AG09309 (cell line): Measurements from ENCODE around the gene C6orf62.
"Not testable (repeated sequence)": the region's sequence is repeated elsewhere in the genome, so short reads cannot be mapped to it uniquely, and the experiment has no call there.

Source experiments
- DNase-seq: peaks from one replicate; pipeline ENCODE4 v3.0.0-alpha.2; 2010; ENCODE audit warnings: low read depth
- H3K4me3 ChIP-seq: 2 replicates; pipeline ENCODE4 v1.5.1; 2011; ENCODE audit warnings: mild to moderate bottlenecking, low read depth, low read length, moderate library complexity; ENCODE audit not compliant: control insufficient read depth
- TF ChIP-seq, protein P1 (sequence below): IDR thresholded peaks from 2 replicates; pipeline ENCODE4 v1.5.1; 2011; ENCODE audit warnings: mild to moderate bottlenecking, low read depth, low read length, inconsistent platforms; ENCODE audit not compliant: insufficient read depth, control insufficient read depth; ENCODE audit errors: missing control alignments

The C6orf62 gene

DNA sequence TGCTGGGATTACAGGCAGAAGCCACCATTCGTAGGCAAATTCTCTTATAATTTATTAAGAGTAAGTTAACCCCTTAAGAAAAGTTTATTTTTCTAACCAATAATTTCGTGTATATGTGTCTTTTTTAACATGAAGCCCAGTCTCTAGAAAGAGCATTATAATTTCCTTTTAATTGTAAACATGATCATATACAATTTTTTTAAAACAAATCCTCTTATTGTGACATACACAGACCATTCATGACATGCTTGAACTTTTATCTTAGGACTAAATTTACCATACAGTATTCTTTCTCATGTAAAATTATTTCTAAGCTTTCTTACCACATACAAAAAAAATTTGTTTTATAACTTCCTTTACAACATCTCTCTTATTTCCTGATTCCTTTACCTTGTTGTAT lies 45.3 kb downstream of the C6orf62 start:
- DNase-seq, result no peak
- H3K4me3 ChIP-seq, result no peak overlapping the region
- TF ChIP-seq, protein P1, sequence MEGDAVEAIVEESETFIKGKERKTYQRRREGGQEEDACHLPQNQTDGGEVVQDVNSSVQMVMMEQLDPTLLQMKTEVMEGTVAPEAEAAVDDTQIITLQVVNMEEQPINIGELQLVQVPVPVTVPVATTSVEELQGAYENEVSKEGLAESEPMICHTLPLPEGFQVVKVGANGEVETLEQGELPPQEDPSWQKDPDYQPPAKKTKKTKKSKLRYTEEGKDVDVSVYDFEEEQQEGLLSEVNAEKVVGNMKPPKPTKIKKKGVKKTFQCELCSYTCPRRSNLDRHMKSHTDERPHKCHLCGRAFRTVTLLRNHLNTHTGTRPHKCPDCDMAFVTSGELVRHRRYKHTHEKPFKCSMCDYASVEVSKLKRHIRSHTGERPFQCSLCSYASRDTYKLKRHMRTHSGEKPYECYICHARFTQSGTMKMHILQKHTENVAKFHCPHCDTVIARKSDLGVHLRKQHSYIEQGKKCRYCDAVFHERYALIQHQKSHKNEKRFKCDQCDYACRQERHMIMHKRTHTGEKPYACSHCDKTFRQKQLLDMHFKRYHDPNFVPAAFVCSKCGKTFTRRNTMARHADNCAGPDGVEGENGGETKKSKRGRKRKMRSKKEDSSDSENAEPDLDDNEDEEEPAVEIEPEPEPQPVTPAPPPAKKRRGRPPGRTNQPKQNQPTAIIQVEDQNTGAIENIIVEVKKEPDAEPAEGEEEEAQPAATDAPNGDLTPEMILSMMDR, result no peak

DNA sequence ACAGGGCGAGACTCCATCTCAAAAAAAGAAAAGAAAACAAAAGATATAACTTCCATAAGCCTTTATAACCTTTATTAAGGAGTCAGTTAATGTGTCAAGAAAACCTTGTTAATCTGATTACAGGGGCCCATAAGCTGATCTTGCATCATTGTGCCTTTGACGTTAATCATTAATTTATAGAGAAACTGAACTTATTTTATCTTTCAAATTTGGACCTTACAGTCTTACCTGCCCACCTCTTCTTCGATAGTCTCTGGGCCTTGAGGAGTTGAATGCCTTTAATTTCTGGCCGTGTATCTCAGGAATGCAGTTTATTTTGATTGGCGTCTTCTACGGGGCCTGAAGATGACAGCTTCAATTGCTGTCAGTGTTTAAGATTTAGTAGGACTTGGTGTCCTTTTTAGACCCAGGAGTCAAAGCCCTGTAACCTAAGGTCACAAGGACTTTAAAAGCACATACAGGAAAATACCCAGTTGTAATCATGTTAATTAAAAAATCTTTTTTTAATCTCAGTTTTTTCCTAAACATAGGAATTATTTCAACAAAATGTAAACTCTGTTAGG lies 46.3 kb downstream of the C6orf62 start:
- DNase-seq, result no peak
- H3K4me3 ChIP-seq, result no peak overlapping the region
- TF ChIP-seq, protein P1, result no peak

DNA sequence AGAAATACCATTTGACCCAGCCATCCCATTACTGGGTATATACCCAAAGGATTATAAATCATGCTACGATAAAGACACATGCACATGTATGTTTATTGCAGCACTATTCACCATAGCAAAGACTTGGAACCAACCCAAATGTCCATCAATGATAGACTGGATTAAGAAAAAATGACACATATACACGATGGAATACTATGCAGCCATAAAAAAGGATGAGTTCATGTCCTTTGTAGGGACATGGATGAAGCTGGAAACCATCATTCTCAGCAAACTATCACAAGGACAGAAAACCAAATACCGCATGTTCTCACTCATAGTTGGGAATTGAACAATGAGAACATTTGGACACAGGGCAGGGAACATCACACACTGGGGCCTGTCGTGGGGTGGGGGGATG lies 47.9 kb downstream of the C6orf62 start:
- DNase-seq, H3K4me3 ChIP-seq: not testable (repeated sequence)

DNA sequence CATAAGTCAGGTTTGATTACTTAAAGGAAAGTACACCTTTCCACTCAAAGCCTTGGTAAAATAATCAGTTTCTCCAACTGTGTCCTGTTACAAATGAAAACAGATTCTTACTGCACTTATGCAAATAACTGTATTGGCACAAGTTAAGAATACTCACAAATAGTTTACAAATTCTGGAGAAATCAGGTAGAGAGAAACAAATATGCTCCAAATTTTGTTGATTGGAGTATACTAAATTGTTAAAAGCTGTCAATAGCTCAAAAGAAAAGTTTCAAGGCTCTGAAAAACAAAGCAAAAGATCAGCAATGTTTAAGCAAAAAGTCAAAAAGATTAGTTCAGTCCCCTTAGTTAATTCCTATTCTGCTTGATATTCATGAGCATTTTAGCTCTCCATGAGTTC lies 48.5 kb downstream of the C6orf62 start:
- not testable (repeated sequence) for DNase-seq, H3K4me3 ChIP-seq

DNA sequence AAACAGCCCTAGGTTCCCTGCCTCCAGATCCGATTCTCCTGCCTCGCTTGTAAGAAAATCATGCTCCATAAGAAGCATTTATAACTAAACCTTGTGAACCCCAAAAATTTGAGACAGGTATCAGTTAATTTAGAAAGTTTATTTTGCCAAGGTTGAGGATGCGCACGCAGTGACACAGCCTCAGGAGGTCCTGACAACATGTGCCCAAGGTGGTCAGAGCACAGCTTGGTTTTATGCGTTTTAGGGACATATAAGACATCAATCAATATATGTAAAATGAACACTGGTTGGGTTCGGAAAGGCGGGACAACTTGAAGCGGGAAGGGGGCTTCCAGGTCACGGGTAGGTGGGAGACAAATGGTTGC lies 50.0 kb downstream of the C6orf62 start:
- no peak for DNase-seq
- TF ChIP-seq, protein P1, result no peak
- no peak overlapping the region for H3K4me3 ChIP-seq

DNA sequence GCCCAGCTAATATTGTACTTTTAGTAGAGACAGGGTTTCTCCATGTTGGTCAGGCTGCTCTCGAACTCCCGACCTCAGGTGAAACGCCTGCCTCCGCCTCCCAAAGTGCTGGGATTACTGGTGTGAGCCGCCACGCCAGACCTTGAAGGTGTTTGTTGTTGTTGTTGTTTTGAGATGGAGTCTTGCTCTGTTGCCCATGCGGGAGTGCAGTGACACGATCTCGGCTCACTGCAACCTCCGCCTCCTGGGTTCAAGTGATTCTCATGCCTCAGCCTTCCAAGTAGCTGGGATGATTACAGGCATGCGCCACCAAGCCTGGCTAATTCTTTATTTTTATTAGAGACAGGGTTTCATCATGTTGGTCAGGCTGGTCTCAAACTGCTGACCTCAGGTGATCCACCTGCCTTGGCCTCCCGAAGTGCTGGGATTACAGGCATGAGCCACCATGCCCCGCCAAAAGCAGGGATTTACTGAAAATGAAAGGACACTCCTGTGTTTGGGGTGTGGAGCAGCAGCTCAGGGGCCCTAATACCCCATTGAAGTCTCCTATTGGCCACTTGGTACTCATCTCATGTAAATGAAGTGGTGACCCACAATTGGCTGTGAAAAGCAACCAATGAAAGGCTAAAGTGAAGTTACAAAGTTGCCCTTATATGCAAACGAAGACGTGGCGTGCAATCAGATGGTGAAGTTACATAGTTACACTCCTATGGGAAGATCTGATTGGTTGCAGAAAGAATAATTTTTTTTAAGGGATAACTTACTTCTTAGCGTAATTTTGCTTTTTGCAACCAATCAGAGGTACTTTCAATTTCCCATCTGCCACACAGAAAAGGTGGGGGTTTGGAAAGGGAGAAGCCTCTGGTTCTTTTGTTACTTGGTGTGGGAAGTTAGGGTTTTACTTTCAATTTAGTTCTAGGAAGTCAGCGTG lies 50.6 kb downstream of the C6orf62 start:
- H3K4me3 ChIP-seq, DNase-seq: not testable (repeated sequence)

DNA sequence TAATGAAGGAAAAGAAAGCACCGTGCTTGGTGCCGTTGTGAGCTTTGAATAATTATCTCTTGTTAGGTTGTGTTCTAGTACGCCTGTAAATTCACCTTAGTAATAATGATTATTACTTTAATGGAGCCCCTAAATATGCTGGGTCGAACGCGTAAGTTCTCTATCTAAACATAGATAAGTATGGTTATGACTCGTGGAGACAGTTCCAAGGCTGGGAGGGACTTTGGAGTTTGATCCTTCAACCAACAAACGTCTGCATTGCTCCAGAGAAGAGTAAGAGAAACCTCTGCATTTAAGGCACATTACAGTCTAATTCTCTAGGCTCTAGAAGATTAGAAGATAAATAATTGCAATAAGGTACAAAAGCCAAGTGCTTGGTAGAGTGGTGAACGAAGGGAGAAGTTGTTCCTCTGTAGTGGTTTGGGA lies 51.6 kb downstream of the C6orf62 start:
- peak overlapping the region; percentile 93 for H3K4me3 ChIP-seq
- no peak for DNase-seq
- TF ChIP-seq, protein P1, result no peak

DNA sequence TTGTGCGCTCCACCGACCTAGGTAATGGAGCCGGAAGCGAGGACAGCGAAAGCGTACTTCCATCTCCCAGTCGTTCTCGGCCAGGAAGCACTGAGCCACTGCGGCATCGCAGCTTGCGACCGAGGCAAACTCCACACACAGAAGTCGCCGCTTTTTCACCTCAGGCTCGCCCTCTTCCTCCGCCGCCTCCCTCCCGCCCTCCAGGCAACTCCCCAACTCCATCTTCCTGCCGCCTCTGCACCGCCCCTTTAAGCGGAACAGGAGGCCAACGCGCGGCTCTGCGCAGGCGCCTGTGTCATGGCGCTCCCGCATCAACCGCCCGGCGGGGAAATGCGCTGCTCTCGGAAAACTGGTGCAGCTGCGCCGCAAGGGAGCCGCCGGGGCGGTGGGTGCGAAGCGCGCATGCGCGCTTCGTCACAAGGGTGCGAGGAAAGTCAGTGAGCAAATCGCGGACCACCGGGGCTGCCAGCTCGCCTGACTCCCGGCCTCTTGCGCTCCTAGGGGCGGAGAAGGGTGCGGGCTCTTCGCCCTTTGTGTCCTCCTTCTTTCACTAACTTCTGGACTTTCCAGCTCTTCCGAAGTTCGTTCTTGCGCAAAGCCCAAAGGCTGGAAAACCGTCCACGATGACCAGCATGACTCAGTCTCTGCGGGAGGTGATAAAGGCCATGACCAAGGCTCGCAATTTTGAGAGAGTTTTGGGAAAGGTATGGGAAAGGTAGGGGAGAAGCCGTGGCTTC lies 52.1 kb downstream of the C6orf62 start, which contains the start of the genes ACOT13 and TDP2:
Gene ACOT13, plus strand, starts transcription at position 437 of the 737 bp plus-strand sequence. Its CDS starts 187 bp downstream, at position 624.
Gene TDP2, minus strand, starts transcription at position 259 of the 737 bp plus-strand sequence. Its CDS starts 37 bp downstream, at position 222.
- H3K4me3 ChIP-seq, result peak within 1 kb of the TSS; percentile 93
- TF ChIP-seq, protein P1, result peak; percentile 58
- peak; percentile 78 for DNase-seq
